Right atrium auricular region (tissue), 2 donors: ENCODE measurements around the gene NLGN4X. TPM values are rescaled to one million over a fixed set of nuclear protein-coding genes. Genes with fewer than 3 reads are reported as not detected.

Source experiments
- DNase-seq: peaks from one replicate; pipeline ENCODE4 v3.0.0-alpha.2; 2019; ENCODE audit warnings: low spot score
- H3K27ac ChIP-seq, 2 donors: fragments of 200-600 bp; sonication (generic); 1 replicate in 1 of 2; 2 replicates in 1 of 2; pipeline ENCODE4 v1.5.1; 2016 to 2019
- H3K27me3 ChIP-seq, 2 donors: fragments of 200-600 bp; sonication (generic); one replicate each; pipeline versions ENCODE4 v1.5.1 to v1.6.0; 2017 to 2019
- H3K36me3 ChIP-seq: fragments of 200-600 bp; sonication (generic); one replicate; pipeline ENCODE4 v1.5.1; 2016
- H3K4me1 ChIP-seq, 2 donors: fragments of 200-600 bp; sonication (generic); one replicate each; pipeline versions ENCODE4 v1.5.1 to v1.6.0; 2017 to 2019
- H3K4me3 ChIP-seq, 2 donors: fragments of 200-600 bp; sonication (generic); 1 replicate in 1 of 2; 2 replicates in 1 of 2; pipeline ENCODE4 v1.5.1; 2017 to 2019; ENCODE audit warnings: mild to moderate bottlenecking in 1 of 2, moderate library complexity in 1 of 2
- H3K9me3 ChIP-seq, 2 donors: fragments of 200-600 bp; sonication (generic); one replicate each; pipeline ENCODE4 v1.5.1; 2019
- CTCF ChIP-seq, 2 donors: fragments of 200-600 bp; sonication (generic); IDR thresholded peaks; one replicate each; pipeline ENCODE4 v1.5.1; 2019; ENCODE audit warnings: antibody characterized with exemption in 2 of 2
- total RNA-seq, 2 donors: library from RNA; depleted of rRNA; stranded (reverse); fragments of >200 nt; gene quantifications; one replicate each; pipeline ENCODE4 v1.1.0, GENCODE V29; 2016

The NLGN4X gene
- total RNA-seq, 2 donors from 2014 or later, result 4.2 to 6.1 TPM

GRCh38 chrX:5976332-5976731 is 252.3 kb downstream of the NLGN4X start:
- no peak overlapping the region for H3K4me3 ChIP-seq
- H3K36me3 ChIP-seq, result no peaks in the 10 kb centered on the region
- DNase-seq, result no peak
- no peaks in the 10 kb centered on the region for H3K9me3 ChIP-seq
- no peak overlapping the region for H3K27ac ChIP-seq
- H3K27me3 ChIP-seq, result no peaks in the 10 kb centered on the region
- no peaks in the 10 kb centered on the region for H3K4me1 ChIP-seq
- no peak for TF ChIP-seq CTCF (IDR thresholded peaks at IDR 0.05)

GRCh38 chrX:5971300-5971699 is 257.4 kb downstream of the NLGN4X start:
- no peak for DNase-seq
- Histone ChIP-seq H3K9me3 (no peaks in the 10 kb centered on the region), H3K4me3 (no peak overlapping the region), H3K4me1 (no peaks in the 10 kb centered on the region), H3K27me3 (no peaks in the 10 kb centered on the region), H3K36me3 (no peaks in the 10 kb centered on the region), H3K27ac (no peak overlapping the region)
- no peak for TF ChIP-seq CTCF (IDR thresholded peaks at IDR 0.05)

GRCh38 chrX:5965406-5965805 is 263.3 kb downstream of the NLGN4X start:
- Histone ChIP-seq H3K4me3 (no peak overlapping the region), H3K9me3 (no peaks in the 10 kb centered on the region), H3K27ac (no peak overlapping the region), H3K36me3 (no peaks in the 10 kb centered on the region), H3K27me3 (peaks cover 0 to 3% of the 10 kb centered on the region in 2 donors), H3K4me1 (no peaks in the 10 kb centered on the region)
- no peak for DNase-seq
- no peak for TF ChIP-seq CTCF (IDR thresholded peaks at IDR 0.05)

GRCh38 chrX:5959286-5959685 is 269.4 kb downstream of the NLGN4X start:
- no peaks in the 10 kb centered on the region for H3K4me1 ChIP-seq
- H3K36me3 ChIP-seq, result no peaks in the 10 kb centered on the region
- no peak for DNase-seq

GRCh38 chrX:5958523-5958922 is 270.1 kb downstream of the NLGN4X start:
- H3K4me1 ChIP-seq, result no peaks in the 10 kb centered on the region
- no peak for TF ChIP-seq CTCF (IDR thresholded peaks at IDR 0.05)
- DNase-seq, result no peak
- H3K36me3 ChIP-seq, result no peaks in the 10 kb centered on the region
- H3K4me3 ChIP-seq, result no peak overlapping the region
- H3K27ac ChIP-seq, result no peak overlapping the region
- no peaks in the 10 kb centered on the region for H3K9me3 ChIP-seq
- H3K27me3 ChIP-seq, result no peaks in the 10 kb centered on the region

More at GRCh38 chrX:5959286-5959685, 269.4 kb downstream of the NLGN4X start:
- H3K27ac ChIP-seq, result no peak overlapping the region
- H3K4me3 ChIP-seq, result no peak overlapping the region
- no peaks in the 10 kb centered on the region for H3K27me3 ChIP-seq
- no peaks in the 10 kb centered on the region for H3K9me3 ChIP-seq
- no peak for TF ChIP-seq CTCF (IDR thresholded peaks at IDR 0.05)

- DNase-seq, result no peak
- Histone ChIP-seq H3K27ac (no peak overlapping the region), H3K36me3 (no peaks in the 10 kb centered on the region), H3K4me1 (no peaks in the 10 kb centered on the region), H3K9me3 (no peaks in the 10 kb centered on the region), H3K27me3 (no peaks in the 10 kb centered on the region), H3K4me3 (no peak overlapping the region)
- no peak for TF ChIP-seq CTCF (IDR thresholded peaks at IDR 0.05)
These were observed 271.2 kb downstream of the NLGN4X start for GRCh38 chrX:5957506-5957905.
